NCI-H1930 (cell line): ENCODE results near the gene SOD3.

Experiments
- DNase-seq, 2 experiments: peaks; one replicate each; lab custom pipeline; 2025; lab: John Stamatoyannopoulos, UW

Gene SOD3

GRCh38 chr4:24775032-24775605 lies 20.3 kb upstream of the SOD3 start:
- DNase-seq: no peak

- DNase-seq: no peak
Measured at GRCh38 chr4:24775750-24776149, 19.6 kb upstream of the SOD3 start.

- DNase-seq: no peak
Measured at GRCh38 chr4:24777536-24778463, 17.6 kb upstream of the SOD3 start.

- no peak for DNase-seq
Measured at GRCh38 chr4:24778464-24779225, 16.7 kb upstream of the SOD3 start.

GRCh38 chr4:24780936-24781495 lies 14.4 kb upstream of the SOD3 start:
- DNase-seq: no peak

- DNase-seq: no peak
Measured at GRCh38 chr4:24781999-24782745, 13.2 kb upstream of the SOD3 start.

GRCh38 chr4:24783506-24783905 lies 11.9 kb upstream of the SOD3 start:
- DNase-seq: no peak

GRCh38 chr4:24791043-24791442 lies 4.3 kb upstream of the SOD3 start:
- DNase-seq: no peak

- DNase-seq: no peak
Measured at GRCh38 chr4:24792552-24792951, 2.8 kb upstream of the SOD3 start.

GRCh38 chr4:24793219-24794005 lies 2.0 kb upstream of the SOD3 start:
- no peak for DNase-seq

GRCh38 chr4:24794051-24794450 lies 1.3 kb upstream of the SOD3 start:
- DNase-seq: no peak

- DNase-seq: no peak
Measured at GRCh38 chr4:24794480-24794879, 893 bp upstream of the SOD3 start.

GRCh38 chr4:24795666-24796381 lies 451 bp downstream of the SOD3 start:
- DNase-seq: no peak

GRCh38 chr4:24796620-24797019 lies 1.2 kb downstream of the SOD3 start:
- no peak for DNase-seq

- DNase-seq: no peak
Measured at GRCh38 chr4:24798036-24798610, 2.8 kb downstream of the SOD3 start.

- no peak for DNase-seq
Measured at GRCh38 chr4:24799196-24799543, 3.8 kb downstream of the SOD3 start.

- no peak for DNase-seq
Measured at GRCh38 chr4:24799544-24800324, 4.4 kb downstream of the SOD3 start.

- no peak for DNase-seq
Measured at GRCh38 chr4:24800325-24800895, 5.0 kb downstream of the SOD3 start.
